Measurements from ENCODE around the gene CERS2. TPM values are rescaled to one million over a fixed set of nuclear protein-coding genes. Genes with fewer than 3 reads are reported as not detected.

The CERS2 gene
- total and polyA plus RNA-seq, 2 of the 4 experiments (the other 2 are of a cell fraction), result 118 to 127 TPM

DNA sequence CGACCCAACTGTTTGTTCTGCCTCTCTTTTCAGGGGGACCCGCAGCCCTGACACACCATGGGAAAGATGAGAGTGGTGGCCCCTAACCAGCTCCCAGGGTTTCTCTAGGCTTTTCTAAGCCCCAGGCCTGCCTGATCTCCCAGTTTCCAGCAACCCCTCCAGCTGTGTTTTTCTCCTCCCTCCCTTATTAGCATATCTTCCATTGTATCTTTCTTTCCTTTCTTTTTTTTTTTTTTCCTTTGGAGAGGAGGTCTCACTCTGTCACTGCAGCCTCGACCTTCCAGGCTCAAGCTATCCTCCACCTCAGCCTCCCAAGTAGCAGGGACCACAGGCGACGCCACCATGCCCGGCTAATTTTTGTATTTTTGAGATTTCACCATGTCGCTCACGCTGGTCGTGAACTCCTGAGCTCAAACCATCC, 1.8 kb upstream of the CERS2 start:
- DNase-seq (no peak), ATAC-seq (ENCODE audit: low read depth) (no peak)
- CTCF ChIA-PET, result no interaction called here
- intact Hi-C loops (cut with micrococcal nuclease) (no loop called here), dilution Hi-C loops (cut with HindIII; ENCODE audit: low sequenced_read_pairs, unreplicated experiment) (no loop called here), in situ Hi-C loops (cut with MboI; ENCODE audit: low sequenced_read_pairs) (loop anchor here (10.0 kb wide), 1 partner anchor 58 kb away; the partner anchor contains the start of gene BNIPL)
- H2BK120ac ChIP-seq (ENCODE audit: low read depth, low read length), result peak overlapping the region; percentile 10; the same call in 1 of the 2 replicates
- no peak overlapping the region for H2AK9ac ChIP-seq (replicated peaks; ENCODE audit: low read depth, low read length, poor library complexity)
- H2BK5ac ChIP-seq (ENCODE audit: low read depth, low read length, poor library complexity, severe bottlenecking), result no peak overlapping the region
- peak overlapping the region; percentile 18 for H2AFZ ChIP-seq (replicated peaks; ENCODE audit: low read length, poor library complexity)
- peaks cover 21% of the 10 kb centered on the region for H3K9me1 ChIP-seq (ENCODE audit: insufficient read depth, low read length)
- no peaks in the 10 kb centered on the region for H3K27me3 ChIP-seq (ENCODE audit: control insufficient read depth, insufficient read depth, low read length)
- H4K91ac ChIP-seq (ENCODE audit: insufficient read depth, low read depth, low read length), result 0 out of 2 replicates have a peak overlapping the region, but pooled peaks have one; percentile 84
- no peak overlapping the region for H3K4ac ChIP-seq (ENCODE audit: low read depth, low read length)
- H3K14ac ChIP-seq (replicated peaks; ENCODE audit: low read depth, low read length), result no peak overlapping the region
- H4K5ac ChIP-seq (ENCODE audit: low read depth, low read length), result no peak overlapping the region
- H3K56ac ChIP-seq (ENCODE audit: extremely low read depth, insufficient read depth, low read length), result no peak overlapping the region
- H2BK20ac ChIP-seq (ENCODE audit: low read depth, low read length), result no peak overlapping the region
- peaks cover 23% of the 10 kb centered on the region for H4K20me1 ChIP-seq (ENCODE audit: insufficient read depth, low read length)
- no peak overlapping the region for H3K9ac ChIP-seq (ENCODE audit: low read depth, low read length)
- peak overlapping the region; percentile 13; the same call in 1 of the 2 replicates for H2AK5ac ChIP-seq (ENCODE audit: low read depth, low read length)
- H3K4me3 ChIP-seq (ENCODE audit: insufficient read depth, low read depth, low read length), result no peak overlapping the region
- BruUV-seq (replicated peaks), result no TSS peak
- no peak overlapping the region for H3K4me2 ChIP-seq (ENCODE audit: low read depth, low read length)
- no peak overlapping the region for H3K18ac ChIP-seq (ENCODE audit: low read depth, low read length)
- no peak overlapping the region for H3K27ac ChIP-seq (ENCODE audit: insufficient read depth, low read length)
- H3K79me1 ChIP-seq (ENCODE audit: low read depth in 1 of 2, low read length in 2 of 2), result peaks cover 2 to 30% of the 10 kb centered on the region in 2 experiments; a peak in 2 of 4 replicates
- H4K8ac ChIP-seq (ENCODE audit: low read depth in 2 of 2, low read length in 2 of 2), result peak overlapping the region in 1 of 2 experiments; percentile 44; a peak in 1 of 4 replicates
- H3K4me1 ChIP-seq (ENCODE audit: control insufficient read depth, insufficient read depth, low read length), result peaks cover 33% of the 10 kb centered on the region
- no peak overlapping the region for H2BK15ac ChIP-seq (ENCODE audit: low read depth, low read length)
- 97% methylated on average over 6 of the region's 9 CpGs; no CpG with 5 or more reads in 1 of the 2 experiments for WGBS, 2 experiments (ENCODE audit: extremely low coverage in 2 of 2, insufficient read length in 1 of 2)
- H3K36me3 ChIP-seq (ENCODE audit: control insufficient read depth, insufficient read depth, low read length), result no peaks in the 10 kb centered on the region
- POLR2A ChIA-PET (ENCODE audit: unreplicated experiment), result interaction anchor here (0.6 kb wide), 1 partner anchor 262 kb away, joined by 3 read pairs; no protein-coding TSS in a partner anchor
- H3K23ac ChIP-seq (ENCODE audit: low read depth, low read length), result no peak overlapping the region
- H3K9me3 ChIP-seq (ENCODE audit: control insufficient read depth, insufficient read depth, low read length), result no peaks in the 10 kb centered on the region
- TF ChIP-seq, protein P1, sequence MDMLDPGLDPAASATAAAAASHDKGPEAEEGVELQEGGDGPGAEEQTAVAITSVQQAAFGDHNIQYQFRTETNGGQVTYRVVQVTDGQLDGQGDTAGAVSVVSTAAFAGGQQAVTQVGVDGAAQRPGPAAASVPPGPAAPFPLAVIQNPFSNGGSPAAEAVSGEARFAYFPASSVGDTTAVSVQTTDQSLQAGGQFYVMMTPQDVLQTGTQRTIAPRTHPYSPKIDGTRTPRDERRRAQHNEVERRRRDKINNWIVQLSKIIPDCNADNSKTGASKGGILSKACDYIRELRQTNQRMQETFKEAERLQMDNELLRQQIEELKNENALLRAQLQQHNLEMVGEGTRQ (IDR thresholded peaks at IDR 0.05; ENCODE audit: low read depth, low read length), result no peak
- TF ChIP-seq NFE2L2 (IDR thresholded peaks at IDR 0.05; ENCODE audit: low read depth, low read length), result no peak
- TF ChIP-seq RFX5 (IDR thresholded peaks at IDR 0.05; ENCODE audit: low read depth, low read length), result no peak
- no peak for TF ChIP-seq MAFK (IDR thresholded peaks at IDR 0.05; ENCODE audit: low read depth, low read length)
- no peak for TF ChIP-seq POLR2A (IDR thresholded peaks at IDR 0.05; ENCODE audit: low read depth, low read length)
- no peak for TF ChIP-seq BHLHE40 (IDR thresholded peaks at IDR 0.05; ENCODE audit: low read depth, low read length)
- TF ChIP-seq CEBPB (IDR thresholded peaks at IDR 0.05; ENCODE audit: low read depth, low read length), result no peak
- TF ChIP-seq MAZ (IDR thresholded peaks at IDR 0.05; ENCODE audit: borderline replicate concordance, low read depth, low read length), result no peak
- TF ChIP-seq FOS (IDR thresholded peaks at IDR 0.05; ENCODE audit: low read depth, low read length), result no peak
- TF ChIP-seq, protein P2, sequence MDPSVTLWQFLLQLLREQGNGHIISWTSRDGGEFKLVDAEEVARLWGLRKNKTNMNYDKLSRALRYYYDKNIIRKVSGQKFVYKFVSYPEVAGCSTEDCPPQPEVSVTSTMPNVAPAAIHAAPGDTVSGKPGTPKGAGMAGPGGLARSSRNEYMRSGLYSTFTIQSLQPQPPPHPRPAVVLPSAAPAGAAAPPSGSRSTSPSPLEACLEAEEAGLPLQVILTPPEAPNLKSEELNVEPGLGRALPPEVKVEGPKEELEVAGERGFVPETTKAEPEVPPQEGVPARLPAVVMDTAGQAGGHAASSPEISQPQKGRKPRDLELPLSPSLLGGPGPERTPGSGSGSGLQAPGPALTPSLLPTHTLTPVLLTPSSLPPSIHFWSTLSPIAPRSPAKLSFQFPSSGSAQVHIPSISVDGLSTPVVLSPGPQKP (IDR thresholded peaks at IDR 0.05; ENCODE audit: borderline replicate concordance, low read depth, low read length), result no peak
